GM19025 (cell line): ENCODE data around the gene SPPL3.
"Not testable (repeated sequence)": the region's sequence is repeated elsewhere in the genome, so short reads cannot be mapped to it uniquely, and the experiment has no call there.

Experiments used
- ATAC-seq: cut with Tn5 transposase; IDR thresholded peaks from one replicate; pipeline ENCODE4 v1.9.1; 2021; ENCODE audit warnings: mild to moderate bottlenecking, low read depth, moderate library complexity; ENCODE audit not compliant: unreplicated experiment

The SPPL3 gene, protein sequence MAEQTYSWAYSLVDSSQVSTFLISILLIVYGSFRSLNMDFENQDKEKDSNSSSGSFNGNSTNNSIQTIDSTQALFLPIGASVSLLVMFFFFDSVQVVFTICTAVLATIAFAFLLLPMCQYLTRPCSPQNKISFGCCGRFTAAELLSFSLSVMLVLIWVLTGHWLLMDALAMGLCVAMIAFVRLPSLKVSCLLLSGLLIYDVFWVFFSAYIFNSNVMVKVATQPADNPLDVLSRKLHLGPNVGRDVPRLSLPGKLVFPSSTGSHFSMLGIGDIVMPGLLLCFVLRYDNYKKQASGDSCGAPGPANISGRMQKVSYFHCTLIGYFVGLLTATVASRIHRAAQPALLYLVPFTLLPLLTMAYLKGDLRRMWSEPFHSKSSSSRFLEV

GRCh38 chr12:120904197-120904773, at the start of gene SPPL3:
Gene SPPL3 (minus strand): TSS chr12:120904358. CDS start chr12:120903867, 491 bp downstream.
- ATAC-seq = peak; percentile 66

DNA sequence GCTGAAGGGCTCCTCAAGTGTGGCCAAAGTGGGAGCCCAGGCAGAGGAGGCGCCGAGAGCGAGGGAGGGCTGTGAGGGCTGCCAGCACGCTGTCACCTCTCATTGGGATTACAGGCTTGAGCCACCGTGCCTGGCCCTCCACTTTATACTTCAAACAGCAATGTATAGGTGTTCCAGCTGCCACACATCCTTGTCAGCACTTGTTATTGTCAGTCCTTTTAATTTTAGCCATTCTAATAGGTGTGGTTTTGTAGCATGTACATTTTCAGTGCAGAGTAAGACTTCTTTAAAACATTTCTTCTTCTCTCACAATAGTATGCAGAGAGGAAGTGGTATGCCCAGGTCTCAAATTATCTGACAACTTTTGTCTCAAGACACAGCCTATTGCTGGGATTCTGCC, 46.6 kb upstream of the SPPL3 start:
- ATAC-seq = no peak

- ATAC-seq = not testable (repeated sequence)
These were observed 46.2 kb upstream of the SPPL3 start for GRCh38 chr12:120950260-120950799.

DNA sequence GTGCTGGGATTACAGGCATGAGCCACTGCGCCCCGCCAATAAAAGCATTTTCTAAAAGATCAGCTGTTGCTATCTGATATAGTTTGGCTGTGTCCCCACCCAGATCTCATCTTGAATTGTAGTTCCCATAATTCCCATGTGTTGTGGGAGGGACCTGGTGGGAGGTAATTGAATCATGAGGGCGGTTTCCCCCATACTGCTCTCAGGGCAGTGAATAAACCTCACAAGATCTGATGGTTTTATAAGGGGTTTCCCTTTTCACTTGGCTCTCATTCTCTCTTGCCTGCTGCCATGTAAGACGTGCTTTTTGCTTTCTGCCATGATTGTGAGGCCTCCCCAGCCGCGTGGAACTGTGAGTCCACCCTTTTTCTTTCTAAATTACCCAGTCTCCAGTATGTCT, 41.4 kb upstream of the SPPL3 start:
- not testable (repeated sequence) for ATAC-seq

DNA sequence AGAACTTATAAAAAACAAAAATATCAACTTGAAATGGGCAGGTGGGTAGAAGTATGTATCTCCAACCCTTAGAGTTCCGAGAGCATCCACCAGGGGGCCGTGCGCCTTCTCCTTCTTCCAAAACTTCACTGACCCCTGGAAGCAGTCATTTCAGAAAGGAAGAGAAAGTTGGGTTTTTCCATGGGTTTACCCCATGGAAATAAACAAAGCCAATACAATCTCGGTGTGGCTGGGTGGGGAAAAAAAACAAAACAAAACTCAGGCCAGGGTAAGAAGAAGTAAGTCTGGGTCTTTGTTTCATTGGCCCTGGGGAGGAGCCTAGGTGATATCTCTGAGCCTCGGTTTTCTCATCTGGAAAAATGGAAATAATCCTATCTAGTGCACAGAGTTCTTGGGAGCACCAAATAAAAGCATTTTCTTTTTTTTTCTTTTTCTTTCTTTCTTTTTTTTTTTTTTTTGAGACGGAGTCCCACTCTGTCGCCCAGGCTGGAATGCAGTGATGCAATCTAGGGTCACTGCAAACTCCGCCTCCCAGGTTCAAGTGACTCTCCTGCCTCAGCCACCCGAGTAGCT, 40.6 kb upstream of the SPPL3 start:
- ATAC-seq = no peak

- no peak for ATAC-seq
These were observed 39.3 kb upstream of the SPPL3 start for GRCh38 chr12:120943482-120943881.

DNA sequence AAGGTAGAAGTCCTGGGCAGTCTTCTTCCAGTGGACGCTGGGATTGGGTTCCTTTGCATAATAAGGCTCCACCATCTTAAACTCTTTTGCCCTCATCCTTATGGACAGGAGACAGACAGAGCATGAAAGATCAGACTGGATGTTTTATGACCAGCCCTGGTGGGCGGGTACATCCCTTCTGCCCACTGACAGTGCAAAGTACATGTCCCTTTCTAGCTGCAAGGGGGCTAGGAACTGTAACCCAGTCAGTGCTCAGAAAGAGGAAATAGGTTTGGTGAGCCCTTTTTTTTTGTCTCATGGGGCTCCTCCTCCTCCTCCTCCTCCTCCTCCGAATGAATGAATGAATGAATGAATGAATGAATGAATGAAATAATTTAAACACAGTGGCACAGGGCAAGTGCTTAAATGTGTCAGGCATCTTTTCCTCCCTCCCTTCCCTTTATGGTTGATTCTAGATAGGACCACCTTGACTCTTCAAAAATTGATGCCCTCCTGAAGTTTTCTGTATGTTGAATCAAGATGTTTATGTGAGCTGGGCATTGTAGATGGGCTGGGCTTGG, 37.8 kb upstream of the SPPL3 start:
- ATAC-seq = no peak

- ATAC-seq = no peak
These were observed 37.3 kb upstream of the SPPL3 start for GRCh38 chr12:120941412-120941811.

- no peak for ATAC-seq
These were observed 36.6 kb upstream of the SPPL3 start for GRCh38 chr12:120940799-120941198.

GRCh38 chr12:120940006-120940405, 35.8 kb upstream of the SPPL3 start:
- ATAC-seq = no peak

DNA sequence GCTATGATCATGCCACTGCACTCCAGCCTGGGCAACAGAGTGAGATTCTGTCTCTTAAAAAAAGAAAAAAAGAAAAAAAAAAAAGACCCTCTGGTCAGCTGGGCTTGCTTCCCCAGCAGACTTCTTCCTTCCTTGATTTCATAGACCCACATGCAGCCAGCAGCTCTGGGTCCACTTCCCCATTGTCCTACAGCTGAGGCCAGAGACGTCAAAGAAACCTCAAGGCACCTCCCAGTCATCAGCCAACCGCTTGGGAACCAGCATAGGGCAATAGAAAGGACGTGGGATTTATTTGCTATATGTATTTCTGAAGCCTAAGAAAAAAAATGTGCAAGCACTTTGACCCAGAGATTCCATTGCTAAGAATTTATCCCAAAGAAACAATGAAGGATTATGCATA, 35.4 kb upstream of the SPPL3 start:
- ATAC-seq = no peak

- no peak for ATAC-seq
These were observed 34.3 kb upstream of the SPPL3 start for GRCh38 chr12:120938496-120938895.

GRCh38 chr12:120936197-120936596, 32.0 kb upstream of the SPPL3 start:
- ATAC-seq = no peak

GRCh38 chr12:120933786-120934185, 29.6 kb upstream of the SPPL3 start:
- no peak for ATAC-seq

DNA sequence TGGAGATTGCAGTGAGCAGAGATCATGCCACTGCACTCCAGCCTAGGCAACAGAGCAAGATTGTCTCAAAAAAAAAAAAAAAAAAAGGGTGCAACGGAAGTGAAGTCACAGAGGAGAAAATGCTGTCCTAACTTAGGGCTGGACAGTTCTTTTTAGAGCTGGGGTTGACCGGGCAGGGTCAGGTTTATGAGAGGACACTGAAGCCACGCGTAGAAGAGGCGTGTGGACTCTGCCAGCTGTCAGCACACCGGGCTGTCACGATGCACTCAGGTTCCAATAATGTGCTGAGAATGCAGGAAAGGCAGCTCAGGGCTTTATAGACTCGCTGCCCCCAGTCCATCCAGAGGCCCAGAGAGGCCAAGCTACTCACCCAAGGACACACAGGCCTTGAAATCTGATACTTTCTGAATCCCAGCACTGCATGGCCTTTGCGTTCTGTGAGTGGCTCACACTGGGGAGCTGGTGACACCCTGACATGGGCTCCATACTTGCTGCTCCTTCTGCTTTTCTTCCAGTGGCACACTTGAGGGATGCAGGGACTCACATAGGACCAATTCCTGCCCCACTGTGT, 28.9 kb upstream of the SPPL3 start:
- no peak for ATAC-seq

DNA sequence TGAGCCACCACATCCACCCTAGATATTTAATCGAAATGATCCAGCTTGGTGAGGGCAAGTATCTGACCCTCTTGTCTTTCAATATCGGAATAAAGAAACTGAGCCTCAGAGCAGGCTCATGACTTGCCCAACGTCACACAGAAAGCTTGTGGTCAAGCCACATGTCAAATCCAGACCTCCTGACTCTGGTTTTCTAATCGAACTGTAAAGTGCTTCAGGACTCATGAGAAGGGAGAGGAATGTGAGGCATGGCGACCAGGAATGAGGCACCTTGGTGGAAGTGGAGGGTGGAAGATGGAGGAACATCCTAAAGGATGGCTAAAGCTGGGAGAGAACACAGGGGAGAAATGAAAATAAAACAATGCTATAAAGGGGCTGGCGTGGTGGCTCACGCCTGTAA, 27.9 kb upstream of the SPPL3 start:
- no peak for ATAC-seq

DNA sequence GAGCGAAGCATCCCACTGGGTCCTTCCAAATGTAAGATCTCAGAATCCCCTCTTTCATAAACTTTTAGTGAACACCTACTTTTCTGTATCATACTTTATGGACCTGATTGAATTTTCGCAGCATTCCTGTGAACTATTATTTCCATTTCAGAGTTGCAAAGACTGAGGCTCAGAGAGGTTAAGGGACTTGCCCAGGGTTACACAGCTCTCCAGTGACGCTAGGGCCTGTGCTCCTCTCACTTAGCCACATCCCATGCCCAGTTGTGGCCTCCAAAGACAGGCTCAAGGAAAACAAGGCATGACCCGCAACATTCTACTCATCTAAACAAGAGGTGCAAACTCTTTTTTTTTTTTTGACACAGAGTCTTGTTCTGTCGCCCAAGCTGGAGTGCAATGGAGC, 25.9 kb upstream of the SPPL3 start:
- no peak for ATAC-seq

DNA sequence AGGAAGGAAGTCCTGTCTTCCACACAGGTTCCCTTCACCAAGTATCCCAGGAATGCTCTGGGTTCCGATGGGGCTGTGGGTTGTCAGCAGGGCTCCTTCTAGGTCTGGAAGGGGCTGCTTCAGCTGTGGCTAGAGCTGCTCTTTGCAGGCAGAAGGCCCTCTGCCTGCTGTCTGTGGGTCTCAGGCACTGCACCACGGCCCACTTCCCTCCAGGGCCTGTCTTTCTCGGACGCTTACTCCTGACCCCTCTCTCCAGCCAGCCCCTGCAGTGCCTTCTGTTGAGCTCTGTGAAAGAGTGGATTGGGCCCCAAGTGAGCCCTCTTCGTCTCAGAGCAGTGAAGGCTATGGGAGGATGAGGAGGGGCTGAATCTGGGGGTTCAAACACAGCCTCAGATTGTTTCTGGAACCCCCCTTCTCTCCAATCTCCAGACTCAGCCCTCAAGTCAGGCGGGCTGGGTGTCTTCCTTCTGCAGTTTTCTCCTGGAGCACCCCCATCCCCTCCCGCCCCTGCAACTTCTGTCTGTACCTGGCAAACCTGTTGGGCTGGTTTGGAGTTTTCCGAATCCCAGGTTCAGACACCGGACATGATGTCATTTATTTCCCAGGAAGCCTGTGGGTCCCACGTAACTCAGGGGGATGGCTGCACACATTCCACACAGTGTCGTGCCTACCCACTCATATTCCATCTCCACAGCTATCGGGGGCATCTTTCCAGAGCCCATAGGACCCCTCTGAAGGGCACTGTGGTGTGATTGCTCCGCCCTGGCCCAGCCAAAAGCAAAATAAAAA, 24.9 kb upstream of the SPPL3 start:
- ATAC-seq = no peak

DNA sequence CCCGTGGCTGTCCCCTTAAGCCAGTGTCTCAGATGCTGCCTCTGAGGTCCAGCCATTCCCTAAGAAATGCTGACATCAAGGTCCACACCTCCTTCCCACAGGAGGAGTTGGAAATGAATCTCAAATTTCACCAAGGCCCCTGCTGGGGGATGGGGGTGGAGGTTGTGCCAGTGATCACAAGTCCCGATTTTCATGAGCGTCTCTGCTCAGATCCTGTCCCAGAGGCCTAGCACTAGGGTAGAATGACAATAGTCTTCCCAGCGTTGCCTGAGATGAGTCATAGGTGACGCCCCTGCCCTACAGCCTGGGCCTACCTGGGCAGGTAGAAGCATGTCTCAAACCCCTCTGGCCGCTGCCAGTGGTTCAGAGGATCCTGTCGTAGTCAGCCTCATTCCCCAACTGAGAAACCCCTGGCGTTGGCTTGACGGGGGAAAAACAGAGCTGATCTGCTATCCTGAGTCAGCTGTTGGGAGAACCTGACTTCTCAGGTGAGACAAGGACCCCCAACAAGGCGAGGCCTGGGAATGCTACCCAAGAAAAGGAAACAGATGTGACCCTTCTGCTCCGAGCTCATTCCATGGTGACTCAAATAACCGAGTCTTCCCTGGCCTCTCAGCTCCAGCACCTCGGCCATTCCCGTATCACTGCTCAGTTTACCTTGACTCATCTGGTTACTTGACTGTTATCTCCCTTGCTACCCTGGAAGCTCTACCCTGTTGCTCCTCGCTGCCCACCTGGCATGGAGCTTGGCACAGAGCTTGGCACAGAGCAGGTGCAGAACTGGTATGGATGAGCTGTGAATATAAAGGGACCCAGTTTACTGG, 21.8 kb upstream of the SPPL3 start:
- no peak for ATAC-seq
